GM23338 (cell line): ENCODE data around the gene ARF1. TPM values are rescaled to one million over a fixed set of nuclear protein-coding genes. Genes with fewer than 3 reads are reported as not detected.

Experiments used
- REST ChIP-seq: IDR thresholded peaks from one replicate; pipeline ENCODE4 v1.6.1; 2018; ENCODE audit warnings: antibody characterized with exemption; ENCODE audit not compliant: unreplicated experiment
- STAT1 ChIP-seq: IDR thresholded peaks from one replicate; pipeline ENCODE4 v1.6.1; 2016; ENCODE audit warnings: antibody characterized with exemption; ENCODE audit not compliant: unreplicated experiment
- ZNF331 ChIP-seq: fragments of 250-450 bp; sonication (Bioruptor Pico); IDR thresholded peaks from 2 replicates; pipeline ENCODE4 v1.5.0; 2020; ENCODE audit warnings: low read depth, mild to moderate bottlenecking, moderate library complexity
- ZNF462 ChIP-seq: fragments of 250-450 bp; sonication (Bioruptor Pico); IDR thresholded peaks from 2 replicates; pipeline ENCODE4 v1.5.0; 2020; ENCODE audit warnings: mild to moderate bottlenecking, moderate library complexity
- polyA plus RNA-seq: library from polyadenylated mRNA; unstranded; fragments of >200 nt; fragmentation: Nextera tagmentation; extraction: Ambion mirVana; gene quantifications from 2 replicates; pipeline ENCODE4 v1.2.1, GENCODE V29; 2016
- total RNA-seq: library from RNA; depleted of rRNA; stranded (reverse); fragments of >200 nt; shearing (Covaris generic); gene quantifications from 2 replicates; pipeline ENCODE4 v1.2.3, GENCODE V29; 2014

The ARF1 gene
- total and polyA plus RNA-seq, 2 experiments from 2014 or later = 210 to 306 TPM

GRCh38 chr1:228088586-228089498 lies 6.3 kb downstream of the ARF1 start (continued):
- no peak for TF ChIP-seq ZNF462 (CRISPR knock-in tag)
- TF ChIP-seq REST = no peak
- TF ChIP-seq ZNF331 (CRISPR knock-in tag) = no peak
- TF ChIP-seq STAT1 = no peak
